Neural progenitor cell (in vitro differentiated cells): ENCODE measurements around the gene KDM2B.

Source experiments
- EZH2 ChIP-seq: fragments of 200-600 bp; sonication (generic); IDR thresholded peaks from 2 replicates; pipeline ENCODE4 v1.6.1; 2017; ENCODE audit warnings: antibody characterized with exemption, mild to moderate bottlenecking, moderate library complexity
- TF ChIP-seq, protein P1 (sequence below): fragments of 200-600 bp; sonication (generic); IDR thresholded peaks from 2 replicates; pipeline ENCODE4 v1.5.1; 2017; ENCODE audit warnings: antibody characterized with exemption, mild to moderate bottlenecking

DNA sequence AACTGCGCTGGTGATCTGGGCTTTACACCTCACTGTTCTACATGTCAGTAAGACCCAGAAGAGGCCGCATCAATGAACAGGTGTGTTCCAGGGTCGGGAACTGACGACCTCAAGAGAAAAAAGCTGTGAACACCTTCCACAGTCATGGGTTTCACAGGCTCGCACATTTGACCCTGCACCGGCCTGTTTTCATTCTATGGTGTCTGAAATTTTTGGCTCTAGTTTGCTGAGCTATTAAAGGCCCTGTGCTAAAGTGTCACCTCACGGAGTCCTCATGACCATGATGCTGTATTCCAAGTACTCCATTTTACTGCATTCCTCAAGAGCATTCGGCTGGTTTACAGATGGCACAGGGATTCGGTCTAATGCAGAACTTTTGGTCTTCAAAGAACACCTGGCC lies 78.9 kb downstream of the KDM2B start:
- TF ChIP-seq, protein P1, sequence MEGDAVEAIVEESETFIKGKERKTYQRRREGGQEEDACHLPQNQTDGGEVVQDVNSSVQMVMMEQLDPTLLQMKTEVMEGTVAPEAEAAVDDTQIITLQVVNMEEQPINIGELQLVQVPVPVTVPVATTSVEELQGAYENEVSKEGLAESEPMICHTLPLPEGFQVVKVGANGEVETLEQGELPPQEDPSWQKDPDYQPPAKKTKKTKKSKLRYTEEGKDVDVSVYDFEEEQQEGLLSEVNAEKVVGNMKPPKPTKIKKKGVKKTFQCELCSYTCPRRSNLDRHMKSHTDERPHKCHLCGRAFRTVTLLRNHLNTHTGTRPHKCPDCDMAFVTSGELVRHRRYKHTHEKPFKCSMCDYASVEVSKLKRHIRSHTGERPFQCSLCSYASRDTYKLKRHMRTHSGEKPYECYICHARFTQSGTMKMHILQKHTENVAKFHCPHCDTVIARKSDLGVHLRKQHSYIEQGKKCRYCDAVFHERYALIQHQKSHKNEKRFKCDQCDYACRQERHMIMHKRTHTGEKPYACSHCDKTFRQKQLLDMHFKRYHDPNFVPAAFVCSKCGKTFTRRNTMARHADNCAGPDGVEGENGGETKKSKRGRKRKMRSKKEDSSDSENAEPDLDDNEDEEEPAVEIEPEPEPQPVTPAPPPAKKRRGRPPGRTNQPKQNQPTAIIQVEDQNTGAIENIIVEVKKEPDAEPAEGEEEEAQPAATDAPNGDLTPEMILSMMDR = no peak
- TF ChIP-seq EZH2 = no peak
